Measurements from ENCODE around the gene TTLL6.
"Not testable (repeated sequence)": the region's sequence is repeated elsewhere in the genome, so short reads cannot be mapped to it uniquely, and the experiment has no call there.

The TTLL6 gene

GRCh38 chr17:48816438-48816773, 623 bp downstream of the TTLL6 start:
- no peak for FAIRE-seq
- no peak for DNase-seq (ENCODE audit: low spot score)

GRCh38 chr17:48815311-48815710, 1.7 kb downstream of the TTLL6 start:
- FAIRE-seq (no peak), DNase-seq (ENCODE audit: low spot score) (no peak)

DNA sequence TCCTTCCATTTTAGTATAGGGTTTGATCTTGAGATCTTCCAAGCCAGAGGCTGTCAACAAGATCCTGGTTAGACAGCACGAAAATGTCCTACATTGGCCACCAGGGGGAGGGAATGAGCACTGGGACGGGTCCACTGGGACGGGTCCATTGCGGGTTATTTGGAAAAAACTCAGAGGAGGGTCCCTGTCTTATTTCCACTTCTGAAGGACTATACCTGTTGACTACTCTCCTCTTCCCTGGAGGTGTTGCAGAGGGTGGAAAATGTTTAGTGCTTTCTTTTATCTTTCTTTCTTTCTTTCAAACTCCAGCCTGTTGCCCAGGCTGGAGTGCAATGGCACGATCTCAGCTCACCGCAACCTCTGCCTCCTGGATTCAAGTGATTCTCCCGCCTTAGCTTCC, 2.5 kb downstream of the TTLL6 start:
- FAIRE-seq: no peak
- no peak for DNase-seq (ENCODE audit: low spot score)

- DNase-seq (ENCODE audit: low spot score) (no peak), FAIRE-seq (no peak)
Measured at GRCh38 chr17:48812001-48812400, 5.0 kb downstream of the TTLL6 start.

DNA sequence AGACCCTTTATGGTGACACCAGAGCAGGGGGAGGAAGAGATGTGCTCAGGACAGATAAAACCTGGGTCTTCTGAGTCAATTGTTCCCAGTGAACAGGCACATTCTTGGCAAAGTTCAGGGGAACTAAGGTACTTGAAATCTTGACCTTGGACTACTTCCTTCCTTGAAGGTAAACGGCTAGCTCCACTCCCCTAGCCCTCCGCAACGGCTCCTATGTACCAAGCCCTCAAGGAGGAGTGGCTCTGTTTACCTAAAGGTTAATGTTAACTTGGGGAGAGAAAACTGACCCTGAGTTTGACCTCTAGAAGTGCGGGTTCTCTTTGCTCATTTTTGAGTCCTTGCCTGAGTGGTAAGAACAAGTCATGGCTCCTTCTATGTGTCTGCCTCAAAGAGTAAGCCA, 7.8 kb downstream of the TTLL6 start:
- DNase-seq (ENCODE audit: low spot score) (no peak), FAIRE-seq (no peak)

- peak; percentile 36 for DNase-seq (ENCODE audit: low spot score)
- no peak for FAIRE-seq
Measured at GRCh38 chr17:48804936-48805411, 12.1 kb downstream of the TTLL6 start.

GRCh38 chr17:48800626-48801217, 16.3 kb downstream of the TTLL6 start:
- DNase-seq (ENCODE audit: low spot score) (no peak), FAIRE-seq (no peak)

DNA sequence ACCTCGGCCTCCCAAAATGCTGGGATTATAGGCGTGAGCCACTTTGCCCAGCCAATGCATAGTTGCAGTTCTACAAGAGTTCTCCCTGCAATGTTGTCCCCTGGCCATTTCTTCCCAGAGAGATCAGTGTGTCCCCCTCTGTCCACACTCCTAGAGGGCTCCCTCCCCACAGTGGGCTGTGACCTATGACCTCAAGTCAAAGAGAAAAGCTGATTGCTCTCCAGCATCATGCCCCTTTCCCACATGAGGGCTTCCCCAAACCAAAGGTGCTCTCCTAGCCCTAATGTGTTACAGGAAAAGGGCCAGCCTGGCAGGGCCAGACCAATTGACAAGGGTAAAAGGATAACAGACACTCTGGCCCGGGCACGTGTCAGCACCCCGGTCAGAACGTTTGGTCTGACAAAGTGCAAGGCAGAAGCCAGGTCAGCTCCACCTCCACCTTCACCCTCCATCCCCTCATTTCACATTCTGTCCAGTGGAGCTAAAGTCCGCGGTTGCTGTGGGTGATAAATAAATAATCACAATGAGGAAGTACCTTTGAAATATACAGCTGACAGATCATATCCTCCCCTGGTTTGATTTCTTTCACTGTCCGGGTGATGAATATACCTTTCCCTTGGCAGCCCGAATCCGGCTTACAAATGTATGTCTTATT, 17.8 kb downstream of the TTLL6 start:
- DNase-seq (ENCODE audit: low spot score) (peak; percentile 55), FAIRE-seq (no peak)

DNA sequence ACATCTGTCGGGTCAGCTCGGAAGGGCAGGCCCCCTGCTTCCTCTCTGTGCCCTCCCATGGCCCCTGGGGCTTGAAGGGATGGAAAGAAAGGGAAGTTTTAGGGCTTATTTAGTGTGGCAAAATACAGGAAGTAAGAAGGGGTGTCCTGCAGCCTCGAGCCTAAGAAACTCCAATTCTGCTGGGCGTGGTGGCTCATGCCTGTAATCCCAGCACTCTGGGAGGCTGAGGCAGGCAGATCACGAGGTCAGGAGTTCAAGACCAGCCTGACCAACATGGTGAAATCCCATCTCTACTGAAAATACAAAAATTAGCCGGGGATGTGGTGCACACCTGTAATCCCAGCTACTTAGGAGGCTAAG, 20.9 kb downstream of the TTLL6 start:
- not testable (repeated sequence) for DNase-seq (ENCODE audit: low spot score); FAIRE-seq

DNA sequence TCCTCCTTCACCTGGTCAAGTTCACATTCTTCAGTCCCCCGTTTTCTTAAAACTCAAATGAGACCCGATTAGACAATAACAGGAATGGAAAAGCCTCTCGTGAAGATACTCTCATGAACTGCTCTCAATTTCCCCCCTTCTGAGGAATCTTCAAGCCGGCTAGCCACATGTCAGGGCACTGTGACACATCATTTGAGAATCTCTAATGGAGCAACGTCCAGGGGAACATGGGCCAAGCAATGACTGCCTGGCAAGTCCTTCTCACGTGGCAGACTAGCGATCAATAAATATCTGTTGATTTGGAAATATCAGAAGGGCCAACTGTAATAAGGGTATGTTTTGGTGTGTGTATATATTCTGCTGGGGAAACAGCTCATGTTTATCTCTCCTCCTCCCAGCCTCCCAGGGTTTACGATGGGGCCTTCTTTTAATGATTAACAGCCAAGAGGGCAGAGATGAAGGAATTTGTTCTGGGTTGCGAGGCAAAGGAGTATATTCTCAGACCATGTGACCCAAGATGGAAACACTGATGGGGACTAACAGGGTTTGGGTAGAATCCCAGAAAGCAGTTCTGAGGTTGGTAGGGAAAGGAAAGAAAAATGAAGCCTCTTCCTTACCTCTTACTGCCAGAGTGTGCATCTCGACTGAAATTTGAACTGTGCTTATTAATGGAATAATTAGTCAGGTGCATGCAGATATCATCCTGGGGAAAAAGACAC, 21.4 kb downstream of the TTLL6 start:
- peak; percentile 87 for FAIRE-seq
- DNase-seq (ENCODE audit: low spot score): peak; percentile 87

DNA sequence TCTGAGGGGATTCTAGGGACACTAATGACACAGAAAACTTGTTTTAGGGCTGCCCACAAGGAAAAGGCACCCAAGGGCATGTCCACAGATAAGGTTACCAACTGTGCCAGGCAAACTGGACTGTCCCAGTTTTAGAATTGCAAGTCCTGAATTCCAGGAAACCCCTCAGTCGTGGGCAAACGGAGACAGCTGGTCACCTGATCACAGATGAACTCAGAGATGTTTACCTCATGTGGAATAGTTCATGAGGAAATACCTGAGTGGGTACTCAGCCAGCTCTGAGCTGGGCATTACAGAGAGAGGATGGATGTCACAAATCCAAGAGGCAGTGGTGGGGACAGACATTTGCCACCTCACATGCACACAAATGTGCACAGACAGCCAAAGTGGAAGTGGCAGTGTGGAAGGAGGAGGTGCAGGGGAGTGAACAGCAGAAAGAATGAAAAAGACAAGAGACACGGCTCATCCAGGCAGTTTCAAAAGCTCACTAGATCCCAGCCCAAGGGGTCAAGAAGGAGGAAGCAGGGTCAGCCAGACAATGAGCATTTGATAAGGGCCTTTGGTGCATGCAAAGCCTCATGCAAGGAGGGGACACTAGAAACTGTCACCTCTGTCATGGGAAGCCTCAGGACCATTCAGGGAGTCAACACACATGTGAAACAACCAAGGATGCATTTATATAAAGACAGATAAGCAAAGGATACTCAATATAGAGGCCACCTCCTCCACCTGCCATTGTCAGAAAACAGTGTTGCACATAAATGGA, 24.8 kb downstream of the TTLL6 start:
- FAIRE-seq (no peak), DNase-seq (ENCODE audit: low spot score) (peak; percentile 61)

DNA sequence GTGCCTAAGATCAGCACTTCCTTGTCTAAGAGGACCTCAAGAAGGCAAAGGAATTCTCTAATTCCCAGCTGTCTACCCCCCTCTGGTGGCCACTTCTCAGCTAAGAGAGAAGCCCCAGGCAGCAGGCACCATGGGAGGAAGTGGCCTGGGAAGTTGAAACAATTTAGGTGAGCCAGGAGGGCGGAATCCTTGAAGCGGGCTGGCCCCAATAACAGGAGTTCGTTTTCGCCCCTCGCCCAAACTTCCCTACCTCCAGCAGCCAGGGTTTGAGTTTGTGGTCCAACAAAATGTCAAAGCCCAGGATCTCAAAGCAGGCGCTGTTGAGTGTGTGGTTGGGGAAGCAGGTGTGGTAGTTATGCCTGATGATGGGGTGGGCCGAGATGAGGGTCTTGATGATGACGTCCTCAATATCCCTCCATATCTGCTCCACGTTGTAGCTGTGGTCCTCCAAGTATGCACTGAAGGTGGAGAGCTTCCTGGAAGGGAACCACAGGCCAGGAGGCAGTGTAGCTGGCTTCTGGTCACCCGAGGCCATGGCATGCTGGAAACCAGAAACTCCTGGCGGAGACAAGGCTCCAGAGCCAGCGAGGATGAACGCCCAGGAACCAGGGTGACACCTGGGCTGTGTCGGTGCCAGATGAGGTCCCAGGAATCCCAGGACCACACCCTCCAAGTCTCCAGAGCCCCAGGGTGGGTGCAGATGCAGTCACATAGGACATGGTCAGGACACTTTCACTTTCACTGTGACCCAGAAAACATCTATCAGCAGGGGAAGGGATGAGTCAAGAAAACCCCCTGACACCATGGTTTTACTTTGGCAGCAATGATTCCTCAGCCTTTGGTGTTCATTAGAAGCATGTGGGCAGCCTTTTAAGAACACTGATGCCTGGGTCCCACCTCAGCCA, 25.6 kb downstream of the TTLL6 start:
- FAIRE-seq (peak; percentile 41), DNase-seq (ENCODE audit: low spot score) (peak; percentile 72)

GRCh38 chr17:48790607-48791127, 26.4 kb downstream of the TTLL6 start:
- no peak for DNase-seq (ENCODE audit: low spot score)
- FAIRE-seq: no peak

DNA sequence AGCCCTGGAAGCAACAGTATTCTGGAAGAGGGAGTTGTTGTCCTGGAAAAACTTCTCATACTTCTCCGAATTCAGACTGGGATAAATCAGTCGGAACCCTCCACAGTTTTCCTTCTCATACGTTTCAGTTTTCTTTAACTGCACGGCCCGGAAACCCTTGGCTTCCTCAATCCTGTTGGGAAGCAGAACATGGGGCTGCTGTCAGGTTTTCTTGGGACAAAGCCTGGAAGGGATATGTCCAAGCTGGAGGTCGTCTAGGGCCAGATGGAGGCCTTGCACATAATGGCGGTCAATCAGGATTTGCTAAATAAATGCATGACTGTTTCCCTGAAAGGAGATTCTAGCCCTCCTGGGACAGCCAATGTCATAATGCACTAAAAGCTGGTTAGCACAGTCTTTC, 29.2 kb downstream of the TTLL6 start:
- no peak for DNase-seq (ENCODE audit: low spot score)
- no peak for FAIRE-seq

GRCh38 chr17:48779421-48779820, 37.6 kb downstream of the TTLL6 start:
- FAIRE-seq: no peak
- no peak for DNase-seq (ENCODE audit: low spot score)

- DNase-seq (ENCODE audit: low spot score) (no peak), FAIRE-seq (no peak)
Measured at GRCh38 chr17:48776602-48777001, 40.4 kb downstream of the TTLL6 start.

- DNase-seq (ENCODE audit: low spot score) (no peak), FAIRE-seq (no peak)
Measured at GRCh38 chr17:48773245-48773644, 43.8 kb downstream of the TTLL6 start.

DNA sequence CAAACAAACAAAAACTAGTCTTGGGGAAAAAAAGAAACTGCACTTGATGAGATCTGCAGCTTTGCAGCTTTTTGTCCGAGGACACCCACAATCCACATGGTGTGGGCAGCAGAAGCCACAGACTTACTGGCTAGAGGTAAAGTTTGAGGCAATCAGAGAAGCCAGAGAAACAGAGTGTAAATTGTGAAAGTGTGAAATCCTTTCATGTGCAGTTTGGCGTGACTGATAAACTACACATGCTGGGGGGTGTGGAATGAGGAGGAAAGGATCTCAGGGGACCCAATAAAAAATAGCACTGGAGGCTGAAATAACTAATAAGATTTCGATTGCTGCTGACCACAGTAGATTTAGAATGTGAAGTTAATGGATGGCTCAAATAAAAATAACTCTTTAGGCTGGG, 46.1 kb downstream of the TTLL6 start:
- FAIRE-seq: no peak
- no peak for DNase-seq (ENCODE audit: low spot score)

DNA sequence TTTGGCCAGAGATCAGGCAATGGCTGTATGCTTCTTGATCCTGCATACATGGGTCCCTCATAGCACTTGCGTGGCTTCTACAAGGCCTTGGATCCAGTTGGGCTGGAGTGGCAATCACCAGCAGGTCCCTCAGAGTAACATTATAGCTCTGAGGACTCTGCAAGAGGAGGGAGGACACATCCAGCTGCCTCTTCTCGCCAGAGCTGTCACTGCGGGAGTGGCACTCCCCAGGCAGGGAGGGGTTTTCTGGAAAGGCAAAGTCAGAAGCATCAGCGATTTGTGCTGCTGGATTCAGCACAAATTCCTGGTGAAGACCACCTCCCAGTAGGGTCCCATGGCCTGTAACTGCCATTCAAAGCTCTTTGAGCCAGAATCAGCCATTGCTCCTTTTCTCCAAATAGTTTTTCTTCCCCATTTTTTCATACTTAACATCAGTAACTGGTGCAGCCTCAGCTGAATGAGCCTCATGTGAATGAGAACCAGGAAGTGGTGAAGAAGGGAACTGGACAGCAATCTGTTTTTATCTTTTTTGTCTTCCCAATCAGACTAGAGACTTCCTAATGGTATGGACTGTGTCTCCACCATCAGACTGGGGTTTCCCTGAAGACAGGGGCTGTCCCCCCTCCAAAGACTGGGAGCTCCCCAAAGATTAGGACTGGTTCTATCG, 47.9 kb downstream of the TTLL6 start:
- FAIRE-seq (no peak), DNase-seq (ENCODE audit: low spot score) (no peak)

- FAIRE-seq (no peak), DNase-seq (ENCODE audit: low spot score) (no peak)
Measured at GRCh38 chr17:48767263-48767774, 49.7 kb downstream of the TTLL6 start.

Data from RCC 7860 (cell line).